Raji (cell line): ENCODE data around the gene CCDC122.

Experiments used
- POLR2A ChIP-seq: IDR thresholded peaks from 2 replicates; pipeline ENCODE4 v1.6.1; 2011; ENCODE audit warnings: low read depth, low read length, control low read depth; ENCODE audit not compliant: insufficient read depth

Gene CCDC122

DNA sequence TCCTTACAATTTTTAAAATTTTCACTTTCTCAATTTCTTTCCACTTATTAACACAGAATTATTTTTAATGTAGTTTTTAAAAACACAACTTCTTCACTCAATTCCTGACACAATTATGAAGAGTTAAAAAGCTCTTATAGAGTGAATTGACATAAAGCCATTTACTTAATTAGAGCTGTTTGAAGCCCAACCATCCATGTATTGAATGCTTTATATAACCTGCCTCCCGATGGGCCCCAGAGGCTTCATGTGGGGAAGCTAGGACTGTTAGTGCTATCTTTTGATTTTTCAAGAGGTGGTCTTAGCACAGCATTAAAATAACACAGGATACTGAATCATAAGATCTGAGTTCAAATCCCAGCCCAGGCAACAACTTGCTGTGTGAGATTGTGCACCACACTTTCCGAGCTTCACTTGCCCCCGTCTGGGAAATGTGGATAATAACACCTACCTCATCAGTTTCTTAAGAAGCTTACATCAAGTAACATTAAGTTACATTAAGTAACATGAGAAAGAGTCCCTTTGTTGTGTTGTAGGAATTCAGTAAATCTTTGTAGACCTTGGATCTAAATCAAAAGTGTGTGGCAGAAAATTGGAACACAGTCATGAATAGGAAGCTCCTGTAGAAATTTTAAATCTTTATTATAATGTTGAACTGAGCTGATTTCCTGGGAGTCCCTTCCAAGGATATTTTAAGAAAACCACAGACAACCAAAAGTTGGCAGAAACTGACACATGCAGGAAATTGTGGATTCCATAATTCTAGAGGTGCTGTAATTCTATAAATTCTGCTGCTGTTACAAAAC lies 87.3 kb downstream of the CCDC122 start:
- no peak for TF ChIP-seq POLR2A

GRCh38 chr13:43787997-43788396 lies 91.5 kb downstream of the CCDC122 start:
- no peak for TF ChIP-seq POLR2A

DNA sequence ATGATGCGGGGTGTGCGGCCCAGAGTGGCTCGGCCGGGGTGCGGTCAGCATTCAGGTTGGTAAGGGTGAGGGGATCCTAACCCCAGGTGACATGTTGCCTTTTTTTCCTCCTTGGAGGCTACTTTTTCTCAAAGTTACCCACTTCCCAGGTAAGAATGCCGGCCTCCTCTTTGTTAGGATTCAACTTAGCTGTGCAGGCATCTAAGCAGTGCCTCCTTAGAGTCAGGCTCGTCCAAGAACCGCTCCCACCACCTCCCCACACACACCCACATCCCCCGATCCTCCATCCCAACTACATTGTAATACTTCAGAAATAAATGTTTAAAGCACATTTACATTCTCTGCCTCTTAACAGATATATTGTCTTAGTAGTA lies 92.0 kb downstream of the CCDC122 start:
- TF ChIP-seq POLR2A: no peak

DNA sequence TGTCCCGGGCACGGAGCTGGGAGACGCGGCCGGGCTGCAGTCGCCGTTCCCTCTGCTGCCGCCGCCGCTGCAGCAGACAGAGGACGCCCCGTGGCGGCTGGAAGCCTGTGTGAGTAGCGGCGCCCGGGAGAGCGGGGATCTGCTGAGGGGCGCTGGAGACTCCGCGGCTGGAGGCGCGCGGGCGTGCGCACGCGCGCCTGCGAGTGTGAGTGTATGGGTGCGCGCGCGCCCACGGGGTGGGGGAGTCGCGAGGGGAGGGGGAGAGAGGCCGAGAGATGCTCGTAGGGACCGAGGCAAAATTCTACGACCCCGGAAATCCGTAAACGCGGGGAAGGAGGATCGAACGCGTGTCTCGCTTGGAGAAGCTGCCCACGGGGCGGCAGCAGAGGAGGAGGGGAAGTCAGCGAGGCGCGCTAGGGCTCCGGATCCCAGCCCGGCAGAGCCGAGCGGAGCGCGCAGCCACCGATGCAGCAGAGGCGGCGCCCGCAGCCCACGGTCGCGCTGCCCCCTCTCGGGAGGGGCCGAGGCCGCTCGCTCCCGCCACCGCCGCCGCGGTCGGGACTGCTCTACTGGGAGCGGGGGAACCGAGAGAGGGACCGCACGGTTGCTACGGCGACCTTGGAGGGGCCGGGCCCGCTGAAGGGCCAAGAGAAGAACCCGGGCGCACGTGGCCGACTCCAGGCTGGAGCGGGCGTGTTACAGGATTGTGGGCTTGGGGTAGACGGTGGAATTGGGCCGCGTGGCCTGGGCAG lies 92.6 kb downstream of the CCDC122 start, which contains the start of gene ENOX1:
Gene ENOX1 (minus strand): TSS at position 207 of the 752 bp plus-strand sequence.
- TF ChIP-seq POLR2A: no peak

DNA sequence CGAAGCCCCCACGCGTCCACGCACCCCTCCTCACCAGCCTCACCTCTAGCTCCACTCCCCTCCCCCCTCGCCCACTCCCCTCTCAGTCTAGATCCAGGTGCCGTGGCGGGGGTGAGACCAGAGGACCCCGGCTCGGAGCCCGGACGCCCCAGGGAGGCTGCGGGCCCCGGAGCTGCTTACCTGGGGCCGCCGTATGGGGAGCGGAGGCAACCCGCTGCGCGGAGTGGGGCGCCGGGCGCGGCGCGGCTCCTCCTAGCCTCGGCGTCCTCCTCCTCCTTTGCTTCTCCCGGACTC lies 93.1 kb downstream of the CCDC122 start:
- no peak for TF ChIP-seq POLR2A
